Chondrocyte (in vitro differentiated cells): Measurements from ENCODE around the gene PCK1. TPM values are rescaled to one million over a fixed set of nuclear protein-coding genes. Genes with fewer than 3 reads are reported as not detected.

ENCODE experiments used
- DNase-seq: peaks from one replicate; pipeline ENCODE4 v3.0.0; 2021; ENCODE audit warnings: mixed read lengths, low spot score
- H3K27ac Mint-ChIP-seq: one replicate; pipeline ENCODE4 v1.8.0; 2021; ENCODE audit warnings: mild to moderate bottlenecking, moderate library complexity, mixed read lengths; ENCODE audit not compliant: unreplicated experiment
- H3K27me3 Mint-ChIP-seq: 2 replicates; pipeline ENCODE4 v1.8.0; 2021; ENCODE audit warnings: low read depth, mixed read lengths
- H3K36me3 Mint-ChIP-seq: 2 replicates; pipeline ENCODE4 v1.8.0; 2021; ENCODE audit warnings: low read depth, mixed read lengths
- H3K4me1 Mint-ChIP-seq: 2 replicates; pipeline ENCODE4 v1.8.0; 2021; ENCODE audit warnings: low read depth, mild to moderate bottlenecking, mixed read lengths
- H3K4me3 Mint-ChIP-seq: one replicate; pipeline ENCODE4 v1.8.0; 2021; ENCODE audit warnings: mild to moderate bottlenecking, moderate library complexity, mixed read lengths; ENCODE audit not compliant: unreplicated experiment
- H3K9me3 Mint-ChIP-seq: 2 replicates; pipeline ENCODE4 v1.8.0; 2021; ENCODE audit warnings: low read depth, mixed read lengths
- CTCF ChIP-seq: fragments of 200-600 bp; sonication (generic); IDR thresholded peaks from 2 replicates; pipeline ENCODE4 v1.5.0; 2021; ENCODE audit warnings: antibody characterized with exemption, mild to moderate bottlenecking, moderate library complexity
- total RNA-seq: library from RNA; stranded (reverse); gene quantifications from 3 replicates; pipeline ENCODE4 v1.2.1, GENCODE V29; 2021

PCK1 gene
- total RNA-seq, 1 donor from 2014 or later, result not detected

- DNase-seq, result peak; percentile 82
- Mint-ChIP-seq H3K27me3 (peaks cover 20% of the 10 kb centered on the region), H3K9me3 (no peaks in the 10 kb centered on the region), H3K4me1 (peaks cover 19% of the 10 kb centered on the region), H3K36me3 (no peaks in the 10 kb centered on the region), H3K4me3 (peak overlapping the region; percentile 36), H3K27ac (peak overlapping the region; percentile 83)
- TF ChIP-seq CTCF, result peak; percentile 78
Observed at GRCh38 chr20:57582432-57583288, 21.8 kb downstream of the PCK1 start.

- Mint-ChIP-seq H3K4me3 (no peak overlapping the region), H3K27me3 (peaks cover 17% of the 10 kb centered on the region), H3K9me3 (peaks cover 2% of the 10 kb centered on the region), H3K27ac (peak overlapping the region; percentile 83), H3K36me3 (no peaks in the 10 kb centered on the region), H3K4me1 (peaks cover 19% of the 10 kb centered on the region)
- TF ChIP-seq CTCF, result peak; percentile 29
- peak; percentile 68 for DNase-seq
Observed at GRCh38 chr20:57583289-57584257, 22.7 kb downstream of the PCK1 start.

GRCh38 chr20:57584768-57585461, 24.0 kb downstream of the PCK1 start:
- TF ChIP-seq CTCF, result no peak

GRCh38 chr20:57585466-57586213, 24.7 kb downstream of the PCK1 start:
- Mint-ChIP-seq H3K4me3 (no peak overlapping the region), H3K27me3 (peaks cover 4% of the 10 kb centered on the region), H3K36me3 (no peaks in the 10 kb centered on the region), H3K4me1 (peaks cover 19% of the 10 kb centered on the region), H3K27ac (no peak overlapping the region), H3K9me3 (peaks cover 2% of the 10 kb centered on the region)
- TF ChIP-seq CTCF, result no peak
- DNase-seq, result peak; percentile 47

More at GRCh38 chr20:57584768-57585461, 24.0 kb downstream of the PCK1 start:
- Mint-ChIP-seq H3K4me3 (no peak overlapping the region), H3K36me3 (no peaks in the 10 kb centered on the region), H3K27ac (no peak overlapping the region), H3K27me3 (peaks cover 10% of the 10 kb centered on the region), H3K9me3 (peaks cover 2% of the 10 kb centered on the region), H3K4me1 (peaks cover 19% of the 10 kb centered on the region)
- DNase-seq, result peak; percentile 47
